IPS-18a (cell line): ENCODE results near the gene LRRK1.

Source experiments
- H3K27ac ChIP-seq: one replicate; pipeline ENCODE4 v1.5.1; 2013; ENCODE audit warnings: low read length
- H3K27me3 ChIP-seq: one replicate; pipeline ENCODE4 v1.6.1; 2013; ENCODE audit warnings: mild to moderate bottlenecking, low read length; ENCODE audit not compliant: control insufficient read depth, insufficient read depth
- H3K36me3 ChIP-seq: one replicate; pipeline ENCODE4 v1.6.1; 2013; ENCODE audit warnings: low read depth, low read length; ENCODE audit not compliant: control insufficient read depth
- H3K4me1 ChIP-seq: one replicate; pipeline ENCODE4 v1.6.1; 2013; ENCODE audit warnings: low read depth, low read length; ENCODE audit not compliant: control insufficient read depth
- H3K4me3 ChIP-seq: one replicate; pipeline ENCODE4 v1.5.1; 2013; ENCODE audit warnings: low read length
- H3K9ac ChIP-seq: one replicate; pipeline ENCODE4 v1.6.1; 2013; ENCODE audit warnings: mild to moderate bottlenecking, low read length, moderate library complexity
- H3K9me3 ChIP-seq: one replicate; pipeline ENCODE4 v1.6.1; 2013; ENCODE audit warnings: low read depth, low read length; ENCODE audit not compliant: control insufficient read depth

Gene LRRK1

GRCh38 chr15:101052031-101052620 lies 133.0 kb downstream of the LRRK1 start:
- Histone ChIP-seq H3K9ac (no peak overlapping the region), H3K9me3 (no peaks in the 10 kb centered on the region), H3K36me3 (no peaks in the 10 kb centered on the region), H3K27me3 (peaks cover 12% of the 10 kb centered on the region), H3K4me1 (peaks cover 16% of the 10 kb centered on the region), H3K27ac (no peak overlapping the region), H3K4me3 (no peak overlapping the region)

DNA sequence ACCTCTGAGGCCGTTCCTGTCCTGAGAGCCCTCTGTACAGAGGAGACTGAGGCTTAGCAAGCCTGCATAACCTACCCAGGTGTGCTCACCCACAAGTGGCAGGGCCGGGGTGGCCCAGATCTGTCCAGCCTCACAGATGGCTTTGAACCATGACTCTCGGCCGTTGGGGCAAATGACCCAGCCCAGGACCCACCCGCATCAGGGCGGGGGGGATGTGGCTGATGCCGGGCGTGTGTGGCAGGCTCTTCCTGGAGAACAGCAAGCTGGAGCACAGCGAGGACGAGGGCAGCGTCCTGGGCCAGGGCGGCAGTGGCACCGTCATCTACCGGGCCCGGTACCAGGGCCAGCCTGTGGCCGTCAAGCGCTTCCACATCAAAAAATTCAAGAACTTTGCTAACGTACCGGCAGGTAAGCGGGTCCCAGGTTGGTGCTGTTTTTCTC lies 133.5 kb downstream of the LRRK1 start:
- peaks cover 9% of the 10 kb centered on the region for H3K27me3 ChIP-seq
- no peak overlapping the region for H3K4me3 ChIP-seq
- no peaks in the 10 kb centered on the region for H3K9me3 ChIP-seq
- H3K27ac ChIP-seq: no peak overlapping the region
- peaks cover 10% of the 10 kb centered on the region for H3K4me1 ChIP-seq
- no peaks in the 10 kb centered on the region for H3K36me3 ChIP-seq
- no peak overlapping the region for H3K9ac ChIP-seq

DNA sequence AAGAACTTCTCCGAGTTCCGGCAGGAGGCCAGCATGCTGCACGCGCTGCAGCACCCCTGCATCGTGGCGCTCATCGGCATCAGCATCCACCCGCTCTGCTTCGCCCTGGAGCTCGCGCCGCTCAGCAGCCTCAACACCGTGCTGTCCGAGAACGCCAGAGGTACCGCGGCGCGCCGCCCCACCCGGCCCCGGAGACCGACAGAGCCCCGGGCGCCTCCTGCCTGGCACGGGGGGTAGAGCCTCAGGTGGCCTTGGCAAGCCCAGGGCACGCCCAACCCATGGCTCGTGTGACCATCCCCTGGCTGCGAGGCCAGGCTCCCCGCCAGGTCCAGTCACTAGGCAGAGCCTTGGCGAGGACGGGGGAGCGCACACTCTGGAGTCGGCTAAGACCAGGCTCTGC lies 134.1 kb downstream of the LRRK1 start:
- H3K27ac ChIP-seq: no peak overlapping the region
- peaks cover 4% of the 10 kb centered on the region for H3K4me1 ChIP-seq
- peaks cover 3% of the 10 kb centered on the region for H3K27me3 ChIP-seq
- no peak overlapping the region for H3K9ac ChIP-seq
- H3K36me3 ChIP-seq: no peaks in the 10 kb centered on the region
- no peaks in the 10 kb centered on the region for H3K9me3 ChIP-seq
- no peak overlapping the region for H3K4me3 ChIP-seq

GRCh38 chr15:101054116-101054515 lies 135.0 kb downstream of the LRRK1 start:
- no peaks in the 10 kb centered on the region for H3K4me1 ChIP-seq
- no peaks in the 10 kb centered on the region for H3K9me3 ChIP-seq
- no peak overlapping the region for H3K27ac ChIP-seq
- no peak overlapping the region for H3K9ac ChIP-seq
- H3K36me3 ChIP-seq: no peaks in the 10 kb centered on the region
- no peaks in the 10 kb centered on the region for H3K27me3 ChIP-seq
- no peak overlapping the region for H3K4me3 ChIP-seq

GRCh38 chr15:101054991-101055390 lies 135.8 kb downstream of the LRRK1 start:
- Histone ChIP-seq H3K9ac (no peak overlapping the region), H3K27me3 (no peaks in the 10 kb centered on the region), H3K4me3 (no peak overlapping the region), H3K36me3 (no peaks in the 10 kb centered on the region), H3K9me3 (no peaks in the 10 kb centered on the region), H3K4me1 (no peaks in the 10 kb centered on the region), H3K27ac (no peak overlapping the region)

GRCh38 chr15:101055411-101055810 lies 136.3 kb downstream of the LRRK1 start:
- no peak overlapping the region for H3K9ac ChIP-seq
- H3K27ac ChIP-seq: no peak overlapping the region
- no peaks in the 10 kb centered on the region for H3K27me3 ChIP-seq
- H3K9me3 ChIP-seq: no peaks in the 10 kb centered on the region
- no peak overlapping the region for H3K4me3 ChIP-seq
- H3K36me3 ChIP-seq: no peaks in the 10 kb centered on the region
- H3K4me1 ChIP-seq: no peaks in the 10 kb centered on the region

- Histone ChIP-seq H3K27me3 (no peaks in the 10 kb centered on the region), H3K4me3 (no peak overlapping the region), H3K9ac (no peak overlapping the region), H3K27ac (no peak overlapping the region), H3K4me1 (no peaks in the 10 kb centered on the region), H3K9me3 (no peaks in the 10 kb centered on the region), H3K36me3 (no peaks in the 10 kb centered on the region)
These were observed 137.5 kb downstream of the LRRK1 start for GRCh38 chr15:101056366-101057334.

DNA sequence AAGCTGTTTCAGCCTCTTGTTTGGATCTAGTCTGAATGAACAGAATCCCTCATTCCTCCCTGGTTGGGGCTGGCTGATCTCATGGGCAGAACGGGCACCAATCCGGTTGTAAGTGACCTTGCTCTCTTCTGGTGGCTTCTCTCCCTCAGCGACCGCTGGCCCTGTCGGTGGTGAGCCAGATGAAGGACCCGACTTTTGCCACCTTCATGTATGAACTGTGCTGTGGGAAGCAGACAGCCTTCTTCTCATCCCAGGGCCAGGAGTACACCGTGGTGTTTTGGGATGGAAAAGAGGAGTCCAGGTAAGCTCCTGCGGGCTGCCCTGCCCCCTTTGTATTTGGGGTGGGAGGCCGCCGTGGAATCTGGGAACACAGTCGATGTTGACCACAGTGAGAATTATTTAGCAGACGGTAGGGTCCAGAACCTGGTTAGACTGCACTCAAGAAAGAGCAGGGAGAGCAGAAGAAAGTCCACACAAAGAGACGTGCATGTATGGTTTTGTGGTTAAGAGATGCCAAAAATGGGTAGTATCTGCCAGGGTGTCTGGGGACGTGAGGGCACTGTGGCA lies 138.8 kb downstream of the LRRK1 start:
- Histone ChIP-seq H3K9me3 (no peaks in the 10 kb centered on the region), H3K27ac (no peak overlapping the region), H3K9ac (no peak overlapping the region), H3K27me3 (no peaks in the 10 kb centered on the region), H3K36me3 (no peaks in the 10 kb centered on the region), H3K4me3 (no peak overlapping the region), H3K4me1 (peaks cover 7% of the 10 kb centered on the region)

DNA sequence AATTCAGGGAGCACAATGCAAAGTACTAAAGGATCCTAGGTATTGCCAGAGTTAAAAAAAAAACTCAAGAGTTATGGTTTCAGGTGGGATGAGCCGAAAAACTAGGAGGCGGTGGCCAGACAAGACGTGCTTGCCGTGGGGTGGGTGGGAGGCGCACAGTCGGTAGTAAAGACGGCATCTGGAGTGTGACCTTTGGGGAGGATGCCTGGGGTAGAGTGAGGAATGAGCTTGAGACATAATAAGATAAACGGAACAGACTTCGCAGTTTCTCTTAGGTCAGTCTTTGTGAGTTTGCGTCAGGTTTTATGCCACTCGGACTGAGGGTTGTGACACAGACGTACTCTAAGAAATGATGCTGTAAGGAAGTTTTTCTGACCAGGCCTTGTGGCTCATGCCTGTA lies 139.6 kb downstream of the LRRK1 start:
- no peak overlapping the region for H3K9ac ChIP-seq
- no peak overlapping the region for H3K4me3 ChIP-seq
- H3K27ac ChIP-seq: no peak overlapping the region
- H3K36me3 ChIP-seq: no peaks in the 10 kb centered on the region
- no peaks in the 10 kb centered on the region for H3K9me3 ChIP-seq
- no peaks in the 10 kb centered on the region for H3K27me3 ChIP-seq
- peaks cover 16% of the 10 kb centered on the region for H3K4me1 ChIP-seq

DNA sequence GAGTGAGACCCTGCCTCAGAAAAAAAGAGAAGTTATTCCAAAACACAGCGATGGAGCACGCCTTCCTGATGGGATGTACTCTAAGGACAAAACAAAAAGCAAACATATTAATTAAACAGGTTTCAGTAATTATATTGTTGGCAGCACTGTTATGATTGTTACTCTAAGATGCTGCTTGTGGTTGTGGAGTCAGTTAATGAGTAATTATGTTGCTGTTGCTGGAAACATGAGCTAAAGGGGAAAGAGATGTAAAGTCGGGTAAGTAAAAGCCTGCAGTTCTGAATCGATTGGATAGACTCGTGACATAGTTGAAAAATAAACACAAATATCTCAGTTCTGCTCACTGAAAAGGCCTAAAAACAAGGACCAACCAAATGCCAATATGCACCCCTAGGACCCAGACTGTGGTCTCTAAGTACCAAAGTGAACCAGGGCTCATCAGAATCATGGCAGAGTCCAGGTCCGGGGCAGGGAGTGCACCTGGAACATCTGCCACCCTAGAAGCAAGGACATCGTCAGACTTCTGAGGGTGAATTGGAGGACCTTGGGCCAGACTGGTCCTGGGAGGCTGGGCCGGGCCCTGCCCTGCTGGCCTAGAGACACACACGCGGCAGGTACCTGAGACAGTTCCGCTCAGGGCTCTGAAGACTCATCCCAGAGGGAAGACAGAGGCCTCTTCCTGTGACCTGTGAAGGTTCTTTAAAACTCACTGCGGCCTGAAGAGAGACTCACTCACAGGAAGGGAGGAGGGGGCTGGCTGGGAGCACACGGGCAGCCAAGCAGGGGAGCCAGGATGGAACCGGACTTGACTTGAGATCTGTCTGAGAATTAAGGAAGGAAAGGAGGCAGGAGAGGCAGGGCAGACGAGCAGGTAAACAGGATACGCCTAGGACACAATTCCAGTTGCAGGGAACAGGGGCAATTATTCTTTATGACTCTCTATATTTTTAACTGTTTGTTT lies 140.5 kb downstream of the LRRK1 start:
- Histone ChIP-seq H3K27ac (no peak overlapping the region), H3K9ac (no peak overlapping the region), H3K36me3 (no peaks in the 10 kb centered on the region), H3K9me3 (no peaks in the 10 kb centered on the region), H3K4me1 (peaks cover 19% of the 10 kb centered on the region), H3K27me3 (no peaks in the 10 kb centered on the region), H3K4me3 (no peak overlapping the region)
